ENCODE results near the gene SPINK7.
"Not testable (repeated sequence)": the region's sequence is repeated elsewhere in the genome, so short reads cannot be mapped to it uniquely, and the experiment has no call there.

SPINK7 gene

DNA sequence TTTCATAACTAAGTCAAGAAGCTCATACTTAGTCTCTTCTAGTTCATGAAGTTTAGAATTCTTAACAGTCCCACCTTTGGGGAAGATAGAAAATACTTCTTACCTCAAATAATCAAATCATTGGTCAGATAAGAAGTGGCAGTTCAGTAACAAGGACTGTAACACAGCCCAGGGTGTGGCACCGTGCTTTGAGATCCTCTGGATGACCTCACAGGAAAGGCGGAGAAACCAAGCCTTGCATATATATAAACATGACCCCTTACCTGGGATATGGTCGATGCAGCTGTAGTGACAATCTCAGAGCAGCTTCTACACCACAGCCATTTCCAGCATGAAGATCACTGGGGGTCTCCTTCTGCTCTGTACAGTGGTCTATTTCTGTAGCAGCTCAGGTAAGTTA, at the start of gene SPINK7:
Gene SPINK7, plus strand, starts transcription at position 271 of the 400 bp plus-strand sequence. Its CDS starts 61 bp downstream, at position 332.
- no peak for DNase-seq (ENCODE audit: low read depth, low spot score)

DNA sequence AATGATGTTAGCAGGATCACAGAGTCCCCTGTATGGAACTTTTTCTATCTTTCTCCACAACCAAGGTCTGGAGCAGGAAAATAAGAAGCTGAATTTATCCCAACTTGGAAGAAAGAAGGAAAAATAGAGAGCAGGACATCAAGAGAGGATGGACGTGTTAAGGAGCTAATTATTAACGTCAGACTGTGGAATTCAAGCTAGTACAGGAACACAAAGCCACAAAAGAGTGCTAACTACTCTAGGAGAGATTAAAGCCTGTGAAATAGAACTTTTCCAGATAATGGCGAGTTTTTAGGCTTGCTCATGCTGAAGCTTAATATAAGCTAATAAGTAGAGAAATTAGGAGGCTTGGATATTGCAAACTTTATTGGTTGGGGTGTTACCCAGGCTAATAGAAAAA, 44.3 kb upstream of the SPINK7 start:
- DNase-seq (ENCODE audit: low read depth, low spot score), result no peak

DNA sequence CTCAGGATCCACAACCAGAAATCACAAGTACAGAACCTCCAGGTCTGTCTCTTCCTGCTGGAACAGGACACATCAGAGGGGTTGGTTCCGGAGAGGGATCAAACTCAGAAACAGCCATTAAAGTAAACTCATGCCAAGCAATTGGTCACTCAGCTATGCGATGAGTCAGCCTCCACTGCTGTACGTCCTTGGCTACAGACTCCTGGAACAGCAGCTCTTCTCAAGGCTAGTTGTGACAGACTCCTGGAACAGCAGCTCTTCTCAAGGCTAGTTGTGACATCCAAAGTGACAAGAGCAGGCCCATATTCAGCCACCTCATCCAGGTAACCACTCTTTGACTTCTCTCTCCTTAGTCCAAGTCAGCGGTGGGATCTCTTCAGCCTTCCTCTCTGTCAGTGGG, 43.7 kb upstream of the SPINK7 start, which contains the start of gene SPINK13:
Gene SPINK13, plus strand, starts transcription at position 229 of the 400 bp plus-strand sequence. CDS start 1,279 bp downstream, outside the sequence.
- no peak for DNase-seq (ENCODE audit: low read depth, low spot score)

DNA sequence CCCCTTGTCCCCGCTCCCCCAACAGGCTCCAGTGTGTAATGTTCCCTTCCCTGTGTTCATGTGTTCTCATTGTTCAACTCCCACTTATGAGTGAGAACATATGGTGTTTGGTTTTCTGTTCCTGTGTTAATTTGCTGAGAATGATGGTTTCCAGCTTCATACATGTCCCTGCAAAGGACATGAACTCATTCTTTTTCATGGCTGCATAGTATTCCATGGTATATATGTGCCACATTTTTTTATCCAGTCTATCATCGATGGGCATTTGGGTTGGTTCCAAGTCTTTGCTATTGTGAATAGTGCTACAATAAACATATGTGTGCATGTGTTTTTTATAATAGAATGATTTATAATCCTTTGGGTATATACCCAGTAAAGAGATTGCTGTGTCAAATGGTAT, 37.1 kb upstream of the SPINK7 start:
- not testable (repeated sequence) for DNase-seq (ENCODE audit: low read depth, low spot score)

DNA sequence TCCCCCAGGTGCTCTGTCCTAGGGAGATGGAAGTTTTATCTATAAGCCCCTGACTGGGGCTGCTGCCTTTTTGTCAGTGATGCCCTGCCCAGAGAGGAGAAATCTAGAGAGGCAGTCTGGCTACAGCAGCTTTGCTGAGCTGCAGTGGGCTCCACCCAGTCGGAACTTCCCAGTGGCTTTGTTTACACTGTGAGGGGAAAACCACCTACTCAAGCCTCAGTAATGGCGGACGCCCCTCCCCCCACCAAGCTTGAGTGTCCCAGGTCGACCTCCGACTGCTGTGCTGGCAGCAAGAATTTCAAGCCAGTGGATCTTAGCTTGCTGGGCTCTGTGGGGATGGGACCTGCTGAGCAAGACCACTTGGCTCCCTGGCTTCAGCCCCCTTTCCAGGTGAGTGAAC, 31.3 kb upstream of the SPINK7 start:
- DNase-seq (ENCODE audit: low read depth, low spot score), result not testable (repeated sequence)

DNA sequence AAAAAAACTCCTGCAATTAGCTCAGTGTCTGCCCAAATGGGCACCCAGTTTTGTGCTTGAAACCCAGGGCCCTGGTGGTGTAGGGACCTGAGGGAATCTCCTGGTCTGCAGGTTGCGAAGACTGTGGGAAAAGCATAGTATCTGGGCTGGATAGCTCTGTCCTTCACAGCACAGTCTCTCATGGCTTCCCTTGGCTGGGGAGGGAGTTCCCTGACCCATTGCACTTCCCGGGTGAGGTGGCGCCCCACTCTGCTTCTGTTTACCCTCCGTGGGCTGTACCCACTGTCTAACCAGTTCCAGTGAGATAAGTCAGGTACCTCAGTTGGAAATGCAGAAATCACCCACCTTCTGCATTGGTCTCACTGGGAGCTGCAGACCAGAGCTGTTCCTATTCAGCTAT, 30.9 kb upstream of the SPINK7 start:
- DNase-seq (ENCODE audit: low read depth, low spot score), result not testable (repeated sequence)

DNA sequence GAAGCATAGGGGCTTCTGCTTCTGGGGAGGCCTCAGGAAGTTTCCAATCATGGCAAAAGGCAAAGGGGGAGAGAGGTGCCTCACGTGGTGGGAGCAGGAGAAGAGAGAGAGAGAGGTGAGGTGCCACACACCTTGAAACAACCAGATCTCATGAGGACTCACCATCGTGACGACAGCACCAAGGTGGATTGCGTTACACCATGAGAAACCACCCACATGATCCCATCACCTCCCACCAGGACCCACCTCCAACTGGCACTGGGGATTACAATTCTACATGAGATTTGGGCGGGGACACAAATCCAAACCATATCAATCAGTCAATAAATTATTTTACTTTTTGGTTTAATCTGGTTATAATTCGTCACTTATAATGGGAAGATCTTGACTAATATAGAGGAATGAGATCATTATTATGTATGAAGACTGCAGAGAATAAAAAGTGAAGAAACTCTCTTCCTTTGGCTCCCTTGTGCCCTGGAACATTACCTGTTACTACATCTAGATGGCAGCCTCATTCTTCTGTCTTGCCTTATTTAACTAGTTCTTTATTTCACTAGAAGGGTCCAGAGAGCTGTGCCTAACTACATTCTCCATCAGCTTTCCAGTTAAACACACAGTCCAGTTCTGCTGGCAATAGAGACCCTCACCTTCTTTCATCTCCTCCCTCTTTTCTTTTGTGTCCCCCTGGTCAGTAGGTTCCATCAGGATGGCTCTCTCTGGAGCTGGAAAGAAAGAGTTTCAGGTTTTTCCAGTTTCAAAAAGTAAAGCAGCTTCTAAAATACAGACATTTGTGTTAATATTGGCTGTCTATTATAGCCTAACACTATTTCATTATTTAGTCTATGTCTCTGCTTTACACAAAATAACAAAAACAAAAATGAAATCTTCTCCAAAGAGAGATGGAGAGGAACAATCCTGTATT, 21.7 kb upstream of the SPINK7 start:
- DNase-seq (ENCODE audit: low read depth, low spot score), result no peak

DNA sequence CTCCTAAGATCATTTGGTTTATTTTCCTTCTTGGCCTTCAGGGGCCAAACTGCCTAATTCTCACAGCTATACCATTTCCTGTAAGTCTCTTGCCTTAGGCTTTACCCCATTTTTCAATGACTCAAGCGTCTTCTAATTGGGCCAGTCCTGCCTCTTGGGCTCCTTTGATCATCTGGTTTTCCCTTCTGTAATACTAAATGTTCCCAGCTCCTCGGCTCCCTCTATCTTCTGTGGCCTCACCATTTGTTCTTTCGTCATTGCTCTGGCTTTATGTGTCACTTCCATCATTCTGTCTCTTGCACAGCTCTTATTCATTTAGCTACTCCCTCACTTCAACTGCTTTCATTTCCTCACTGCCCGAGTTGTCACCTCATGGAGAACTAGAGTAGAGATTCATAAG, 14.5 kb upstream of the SPINK7 start:
- no peak for DNase-seq (ENCODE audit: low read depth, low spot score)

DNA sequence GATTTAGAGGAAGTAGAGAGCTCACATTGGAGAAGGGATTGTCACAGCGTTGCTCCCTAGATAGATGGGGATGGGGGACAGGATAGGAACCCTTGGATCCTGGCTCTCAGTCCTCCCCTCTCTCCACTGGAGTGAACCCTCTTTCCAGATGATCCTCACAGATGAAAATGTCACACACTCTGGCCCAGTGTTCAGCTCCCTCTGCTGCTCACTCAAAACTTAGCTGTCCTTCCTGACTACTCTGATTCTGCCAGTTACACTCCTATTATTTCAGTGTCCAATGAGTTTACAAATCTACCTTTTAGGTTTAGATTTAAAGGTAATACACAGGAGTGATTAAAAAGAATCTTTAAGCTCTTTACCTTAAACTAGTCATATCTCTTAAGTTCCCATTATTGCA, 5.8 kb upstream of the SPINK7 start:
- no peak for DNase-seq (ENCODE audit: low read depth, low spot score)

DNA sequence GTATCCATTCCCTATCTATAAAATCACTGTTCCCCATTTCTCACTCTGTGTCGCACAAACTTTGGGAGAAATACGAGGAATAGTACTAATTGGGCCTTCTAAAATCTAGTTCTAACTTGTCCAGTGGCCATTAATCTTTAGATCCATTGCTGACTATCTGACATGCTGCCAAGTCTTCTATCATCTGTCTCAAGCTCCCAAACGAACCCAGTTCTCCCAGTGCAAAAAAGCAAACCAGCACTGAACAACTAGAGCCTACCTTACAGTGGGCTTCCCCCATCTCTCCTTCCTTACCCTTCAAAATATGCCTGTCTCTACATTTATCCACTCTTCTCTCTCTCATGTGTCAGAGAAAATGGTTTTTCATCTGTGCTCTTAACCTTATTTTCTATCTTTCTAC, 3.2 kb upstream of the SPINK7 start:
- no peak for DNase-seq (ENCODE audit: low read depth, low spot score)

DNA sequence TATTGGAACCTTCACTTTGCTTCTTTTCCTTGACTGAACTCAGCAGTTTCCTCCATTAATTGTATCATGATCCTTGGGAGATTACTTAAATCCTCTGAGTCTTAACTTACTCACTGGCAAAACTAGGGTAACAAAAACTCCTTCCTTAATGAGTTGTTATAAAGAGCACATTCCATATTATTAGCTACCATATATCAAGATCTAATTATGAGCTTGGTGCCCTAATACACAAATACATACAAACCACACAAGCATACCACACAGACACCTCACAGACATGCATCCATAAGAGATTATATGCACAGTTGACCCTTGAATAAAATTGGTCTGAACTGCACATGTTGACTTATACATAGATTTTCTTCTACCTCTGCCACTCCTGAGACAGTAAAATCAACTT, 2.5 kb upstream of the SPINK7 start:
- DNase-seq (ENCODE audit: low read depth, low spot score), result no peak

DNA sequence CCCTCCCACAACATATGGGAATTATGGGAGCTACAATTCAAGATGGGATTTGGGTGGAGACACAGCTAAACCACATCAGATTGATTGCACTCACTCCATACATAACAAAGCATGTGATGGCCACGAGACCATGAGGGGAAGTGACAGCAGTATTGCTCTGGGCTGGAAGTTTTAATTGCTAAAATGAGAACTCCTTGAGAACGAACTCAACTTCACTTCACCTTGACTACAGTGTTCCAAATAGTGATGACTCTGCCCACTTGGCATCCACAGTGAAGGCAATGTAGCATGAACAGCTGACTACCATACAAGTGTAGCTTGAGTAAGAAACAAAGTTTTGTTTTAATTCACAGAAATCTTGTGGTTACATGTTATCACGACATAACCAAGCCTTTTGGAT, 739 bp upstream of the SPINK7 start:
- DNase-seq (ENCODE audit: low read depth, low spot score), result no peak

DNA sequence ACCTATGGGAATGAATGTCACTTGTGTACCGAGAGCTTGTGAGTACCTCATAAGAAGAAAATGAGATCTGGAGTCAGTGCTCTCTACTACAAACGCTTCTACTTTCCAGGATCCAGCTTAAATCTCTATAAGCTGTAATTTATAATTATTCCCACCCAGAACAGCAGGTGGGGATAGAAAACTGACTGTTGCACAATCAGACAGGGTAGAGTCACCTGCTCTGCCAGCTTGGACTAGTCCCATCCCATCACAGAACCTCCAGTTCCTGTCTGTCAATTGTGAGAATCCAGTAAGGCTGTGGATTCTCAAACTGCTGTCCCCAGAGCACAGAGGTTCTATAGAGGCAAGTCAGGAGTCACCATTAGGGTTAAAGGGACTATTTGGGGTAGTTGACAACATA, 2.0 kb downstream of the SPINK7 start:
- no peak for DNase-seq (ENCODE audit: low read depth, low spot score)

DNA sequence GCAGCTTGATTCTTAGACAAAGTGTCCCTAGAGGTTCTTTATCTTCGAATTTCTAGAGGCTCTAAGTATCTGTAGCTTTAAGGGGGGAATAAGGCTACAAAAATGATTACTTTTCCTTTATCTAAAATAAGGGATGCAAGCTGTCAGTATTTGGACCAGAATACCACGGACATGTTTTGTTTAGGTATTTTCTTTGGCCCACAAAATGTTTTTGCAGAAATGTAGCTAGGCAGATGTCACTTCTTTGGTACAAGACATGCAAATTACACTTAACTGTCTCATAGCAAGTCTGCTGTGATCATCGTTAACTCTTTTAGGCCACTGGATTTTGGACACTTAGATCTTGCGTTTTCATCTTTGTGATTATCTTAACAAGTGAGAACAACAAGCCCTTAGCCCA, 2.5 kb downstream of the SPINK7 start:
- no peak for DNase-seq (ENCODE audit: low read depth, low spot score)

DNA sequence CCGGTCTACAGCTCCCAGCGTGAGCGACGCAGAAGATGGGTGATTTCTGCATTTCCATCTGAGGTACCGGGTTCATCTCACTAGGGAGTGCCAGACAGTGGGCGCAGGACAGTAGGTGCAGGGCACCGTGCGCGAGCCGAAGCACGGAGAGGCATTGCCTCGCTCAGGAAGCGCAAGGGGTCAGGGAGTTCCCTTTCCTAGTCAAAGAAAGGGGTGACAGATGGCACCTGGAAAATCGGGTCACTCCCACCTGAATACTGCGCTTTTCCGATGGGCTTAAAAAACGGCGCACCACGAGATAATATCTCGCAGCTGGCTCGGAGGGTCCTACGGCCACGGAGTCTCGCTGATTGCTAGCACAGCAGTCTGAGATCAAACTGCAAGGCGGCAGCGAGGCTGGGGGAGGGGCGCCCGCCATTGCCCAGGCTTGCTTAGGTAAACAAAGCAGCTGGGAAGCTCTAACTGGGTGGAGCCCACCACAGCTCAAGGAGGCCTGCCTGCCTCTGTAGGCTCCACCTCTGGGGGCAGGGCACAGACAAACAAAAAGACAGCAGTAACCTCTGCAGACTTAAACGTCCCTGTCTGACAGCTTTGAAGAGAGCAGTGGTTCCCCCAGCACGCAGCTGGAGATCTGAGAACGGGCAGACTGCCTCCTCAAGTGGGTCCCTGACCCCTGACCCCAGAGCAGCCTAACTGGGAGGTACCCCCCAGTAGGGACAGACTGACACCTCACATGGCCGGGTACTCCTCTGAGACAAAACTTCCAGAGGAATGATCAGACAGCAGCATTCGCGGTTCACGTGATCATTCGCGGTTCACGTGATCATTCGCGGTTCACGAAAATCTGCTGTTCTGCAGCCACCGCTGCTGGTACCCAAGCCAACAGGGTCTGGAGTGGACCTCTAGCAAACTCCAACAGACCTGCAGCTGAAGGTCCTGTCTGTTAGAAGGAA, 8.1 kb downstream of the SPINK7 start:
- not testable (repeated sequence) for DNase-seq (ENCODE audit: low read depth, low spot score)

DNA sequence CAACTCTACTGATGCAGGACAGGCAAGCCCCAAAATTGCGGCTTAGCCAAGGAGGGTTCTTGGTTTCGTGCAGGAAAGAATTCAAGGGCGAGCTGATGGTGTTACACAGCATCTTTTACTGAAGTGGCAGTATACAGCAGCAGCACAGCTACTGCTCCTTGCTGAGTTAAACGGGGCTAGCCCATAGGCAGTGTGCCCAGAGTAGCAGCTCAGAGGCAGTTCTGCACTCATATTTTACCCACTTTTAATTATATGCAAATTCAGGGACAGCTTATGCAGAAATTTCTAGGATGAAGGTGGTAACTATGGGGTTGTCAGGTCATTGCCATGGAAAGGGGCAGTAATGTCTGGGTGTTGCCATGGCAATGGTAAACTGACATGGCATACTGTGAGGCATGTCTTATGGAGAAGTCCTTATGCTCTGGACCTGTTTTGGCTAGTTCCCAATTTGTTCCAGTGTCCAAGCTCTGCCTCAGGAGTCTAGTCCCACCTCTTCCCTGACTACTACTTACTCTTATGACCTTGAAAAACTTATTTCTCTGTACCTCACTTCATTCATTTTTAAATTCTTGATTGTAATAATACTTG, 21.1 kb downstream of the SPINK7 start:
- no peak for DNase-seq (ENCODE audit: low read depth, low spot score)

DNA sequence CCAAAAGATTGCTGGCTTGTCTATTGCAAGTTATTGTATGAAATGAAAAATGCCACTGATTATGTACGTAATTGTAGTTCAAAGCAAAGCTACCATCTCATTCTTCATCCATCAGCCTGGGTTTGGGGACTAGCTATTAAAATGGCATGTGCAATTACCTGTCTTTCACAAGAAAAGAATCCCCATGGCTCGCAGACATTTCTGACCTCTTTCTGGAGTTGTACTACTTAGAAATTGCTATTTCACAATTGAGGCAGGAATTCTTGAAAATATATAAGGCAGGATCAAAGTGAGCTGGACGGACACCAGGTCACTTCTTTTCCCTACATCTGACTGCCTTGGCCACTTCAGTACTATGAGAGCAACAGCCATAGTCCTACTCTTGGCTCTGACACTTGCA, 23.0 kb downstream of the SPINK7 start, which contains the start of gene SPINK9:
Gene SPINK9, plus strand, starts transcription at position 301 of the 400 bp plus-strand sequence. Its CDS starts 55 bp downstream, at position 356.
- no peak for DNase-seq (ENCODE audit: low read depth, low spot score)

DNA sequence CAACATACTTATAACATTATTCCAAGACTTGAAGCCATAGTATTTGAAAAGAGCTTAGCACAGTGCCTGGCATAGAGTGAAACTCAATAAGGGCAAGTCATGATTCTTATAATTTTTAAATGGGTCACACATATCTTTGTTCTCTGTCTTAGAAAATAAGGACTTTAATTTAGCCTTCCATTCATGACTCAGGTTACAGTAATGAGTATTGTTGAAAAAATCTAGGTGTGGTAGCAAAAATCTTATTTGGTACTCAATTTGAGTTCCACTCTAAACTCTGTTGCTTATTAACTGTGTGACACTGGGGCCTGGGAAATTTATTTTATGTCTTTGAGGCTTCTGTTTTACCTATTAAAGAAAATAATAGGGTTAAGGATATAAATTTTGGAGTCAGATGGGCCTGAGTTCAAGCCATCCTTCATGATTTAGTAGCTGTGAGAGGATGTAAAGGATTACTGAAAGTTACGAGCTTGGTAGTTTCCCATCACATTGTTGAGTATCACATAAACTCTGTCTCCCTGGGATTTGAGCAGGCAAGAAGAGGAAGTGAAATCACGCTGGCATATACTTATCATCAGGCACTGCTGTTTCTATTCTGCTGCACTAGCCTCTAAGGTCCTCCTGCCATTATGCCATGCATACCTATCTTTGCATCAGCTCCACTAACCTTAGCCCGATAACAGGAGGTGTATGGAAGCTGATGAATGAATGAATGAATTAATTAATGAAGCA, 24.6 kb downstream of the SPINK7 start:
- DNase-seq (ENCODE audit: low read depth, low spot score), result no peak

DNA sequence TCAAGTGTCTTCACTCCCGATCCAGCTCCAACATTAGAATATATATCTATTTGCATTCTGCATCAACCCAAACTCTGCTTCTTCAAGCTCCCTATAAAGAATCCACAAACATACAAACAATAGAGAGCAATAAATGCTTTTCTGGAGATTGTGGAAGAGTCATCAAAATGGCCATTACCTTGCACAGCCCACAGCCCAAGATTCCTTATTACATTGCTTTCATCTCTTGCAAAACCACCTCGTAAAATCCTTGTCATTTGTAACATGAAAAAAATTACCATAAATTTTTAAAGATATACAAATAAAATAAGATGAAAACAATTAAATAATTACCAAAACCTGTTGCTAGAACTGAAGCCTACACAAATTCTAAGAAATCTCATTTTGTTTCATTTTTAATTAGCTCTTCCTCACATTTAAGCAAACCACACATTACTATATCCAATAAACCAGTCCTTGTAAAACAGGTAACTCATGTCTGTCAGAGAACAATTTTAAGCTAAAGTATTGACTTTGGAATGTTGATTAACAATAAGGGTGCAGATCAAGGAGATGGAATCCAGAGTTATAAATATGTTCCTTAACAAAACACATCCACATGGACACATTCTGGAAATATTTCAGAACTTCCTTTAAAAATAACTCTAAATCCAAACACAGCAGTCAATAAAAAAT, 30.3 kb downstream of the SPINK7 start:
- DNase-seq (ENCODE audit: low read depth, low spot score), result no peak

DNA sequence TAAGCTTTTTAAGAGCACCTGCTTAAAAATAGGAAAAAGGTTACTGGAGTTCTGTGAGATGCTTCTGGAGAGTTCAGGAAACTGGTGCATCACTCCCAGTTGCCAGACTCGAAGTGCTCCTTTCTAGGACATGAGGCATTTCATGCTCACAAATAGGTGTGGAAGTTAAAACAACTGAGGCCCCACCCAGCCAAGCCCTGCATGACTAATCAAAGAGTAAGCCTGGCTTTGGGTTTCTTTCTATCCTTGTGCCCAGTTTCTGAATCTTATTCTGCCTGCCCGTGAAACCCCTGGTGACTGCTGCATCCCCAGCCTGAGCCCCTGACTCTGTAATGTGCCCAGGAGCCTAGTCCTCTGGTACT, 30.8 kb downstream of the SPINK7 start:
- DNase-seq (ENCODE audit: low read depth, low spot score), result no peak
